ENCODE measurements around the gene PLN. TPM values are rescaled to one million over a fixed set of nuclear protein-coding genes. Genes with fewer than 3 reads are reported as not detected.

PLN gene
- not detected in 2 replicates for total RNA-seq

DNA sequence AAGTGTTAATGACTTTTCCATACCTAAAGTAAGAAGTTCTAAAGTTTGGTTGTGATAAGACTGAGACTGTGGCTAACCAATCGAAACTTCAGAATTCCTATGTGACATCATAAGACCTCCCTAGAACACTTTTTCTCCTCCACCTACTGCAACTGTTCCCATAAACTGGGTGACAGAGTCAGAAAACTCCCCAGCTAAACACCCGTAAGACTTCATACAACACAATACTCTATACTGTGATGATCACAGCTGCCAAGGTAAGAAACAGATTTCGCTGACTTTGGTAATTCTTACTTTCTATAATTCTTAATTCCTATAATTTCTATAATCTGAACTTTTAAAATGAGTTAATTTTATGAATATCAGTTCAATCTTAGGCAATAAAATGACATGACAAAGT lies at the start of gene PLN:
PLN (plus strand) TSS at position 161 of the 400 bp plus-strand sequence. CDS start 10,626 bp downstream, outside the sequence.

Other genes starting within 250 kb of the PLN start
- gene CEP85L, start 103.3 kb downstream of the PLN start, total RNA-seq: 15.6 and 17.9 TPM in 2 replicates

Data from thoracic aorta endothelial cell (primary cell).